PC-9 (cell line): ENCODE data around the gene ADGRL3. TPM values are rescaled to one million over a fixed set of nuclear protein-coding genes. Genes with fewer than 3 reads are reported as not detected.
"Not testable (repeated sequence)": the region's sequence is repeated elsewhere in the genome, so short reads cannot be mapped to it uniquely, and the experiment has no call there.

Experiments used
- BruUV-seq: library from RNA; stranded (reverse); fragments of 400-500 nt; replicated peaks from 2 replicates; lab custom pipeline; 2021; lab: Mats Ljungman, UMichigan
- CTCF ChIA-PET: fragments of 300-600 bp; sonication (Branson Sonifier 250); formaldehyde crosslinking; loops from one replicate; lab custom pipeline; 2022; ENCODE audit warnings: antibody characterized with exemption; lab: Charles Lee
- POLR2A ChIA-PET: fragments of 300-600 bp; sonication (Branson Sonifier 250); formaldehyde crosslinking; loops from one replicate; lab custom pipeline; 2022; ENCODE audit warnings: antibody characterized with exemption; ENCODE audit not compliant: unreplicated experiment; lab: Charles Lee
- DNase-seq, 2 experiments: peaks; one replicate each; pipeline versions ENCODE4 v3.0.0 to v3.0.0-alpha.2; 2015 to 2022; ENCODE audit warnings: mixed read lengths in 1 of 2
- H2AFZ ChIP-seq: fragments of 200-600 bp; sonication (generic); 2 replicates; pipeline ENCODE4 v1.8.1; 2017; ENCODE audit warnings: antibody characterized with exemption
- H3F3A ChIP-seq: fragments of 200-600 bp; sonication (generic); 2 replicates; pipeline ENCODE4 v1.8.1; 2017; ENCODE audit warnings: antibody characterized with exemption, mild to moderate bottlenecking, low read depth; ENCODE audit not compliant: insufficient read depth
- H3K27ac ChIP-seq: fragments of 200-600 bp; sonication (generic); 2 replicates; pipeline ENCODE4 v1.6.1; 2016; ENCODE audit warnings: mixed run types
- H3K27me3 ChIP-seq: fragments of 200-600 bp; sonication (generic); 2 replicates; pipeline ENCODE4 v1.6.1; 2016; ENCODE audit warnings: low read depth, mixed run types; ENCODE audit not compliant: insufficient read depth
- H3K36me3 ChIP-seq: fragments of 200-600 bp; sonication (generic); 2 replicates; pipeline ENCODE4 v1.6.1; 2016; ENCODE audit warnings: low read depth, mixed run types
- H3K4me1 ChIP-seq: fragments of 200-600 bp; sonication (generic); replicated peaks from 2 replicates; pipeline ENCODE4 v1.6.1; 2016; ENCODE audit warnings: mixed run types; ENCODE audit not compliant: insufficient read depth
- H3K4me2 ChIP-seq: fragments of 200-600 bp; sonication (generic); 2 replicates; pipeline ENCODE4 v1.6.1; 2017; ENCODE audit warnings: mixed run types
- H3K4me3 ChIP-seq: fragments of 200-600 bp; sonication (generic); 2 replicates; pipeline ENCODE4 v1.6.1; 2016; ENCODE audit warnings: mixed run types
- H3K79me2 ChIP-seq: fragments of 200-600 bp; sonication (generic); 2 replicates; pipeline ENCODE4 v1.6.1; 2017; ENCODE audit warnings: low read depth, mixed run types
- H3K9me2 ChIP-seq: fragments of 200-600 bp; sonication (generic); 2 replicates; pipeline ENCODE4 v1.8.1; 2017; ENCODE audit warnings: mild to moderate bottlenecking; ENCODE audit not compliant: insufficient read depth
- H3K9me3 ChIP-seq: fragments of 200-600 bp; sonication (generic); 2 replicates; pipeline ENCODE4 v1.8.1; 2016; ENCODE audit warnings: low read depth; ENCODE audit not compliant: insufficient read depth
- H4K20me1 ChIP-seq: fragments of 200-600 bp; sonication (generic); 2 replicates; pipeline ENCODE4 v1.8.1; 2017; ENCODE audit not compliant: insufficient read depth
- CTCF ChIP-seq: fragments of 200-600 bp; sonication (generic); conservative IDR thresholded peaks from 2 replicates; pipeline ENCODE4 v1.6.1; 2017; ENCODE audit warnings: mixed run types, antibody characterized with exemption, mild to moderate bottlenecking, moderate library complexity
- EZH2 ChIP-seq: fragments of 200-600 bp; sonication (generic); IDR thresholded peaks from 2 replicates; pipeline ENCODE4 v1.8.0; 2017; ENCODE audit warnings: antibody characterized with exemption, low read depth
- intact Hi-C: fragments of 100-400 bp; cut with micrococcal nuclease; formaldehyde crosslinking; loops from one replicate; pipeline ENCODE4 v1.10.0; 2022; ENCODE audit not compliant: unreplicated experiment
- total RNA-seq: library from RNA; stranded (reverse); gene quantifications from 2 replicates; pipeline ENCODE4 v1.2.3, GENCODE V29; 2021

ADGRL3 gene
- total RNA-seq, 1 experiment from 2014 or later, result 1.6 TPM

DNA sequence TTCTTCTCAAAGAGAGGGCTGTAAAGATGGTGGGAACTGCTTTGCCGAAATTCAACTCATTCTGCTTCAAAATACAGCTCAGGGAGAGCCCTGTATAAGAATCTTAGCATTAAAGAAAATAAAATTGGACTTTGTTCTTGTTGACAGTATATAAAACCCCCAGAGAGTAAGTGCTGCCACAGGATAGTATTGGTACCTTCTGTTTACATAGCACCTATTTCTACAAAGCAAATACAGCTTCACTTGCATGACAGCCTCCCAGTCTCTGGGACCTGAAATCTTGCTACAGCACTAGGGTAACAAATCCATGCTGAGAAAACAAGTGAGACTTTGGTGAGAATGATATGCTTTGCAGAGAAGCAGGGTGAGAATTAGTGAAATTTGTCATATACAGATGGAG lies 428.6 kb downstream of the ADGRL3 start:
- Histone ChIP-seq H3K9me2 (no peaks in the 10 kb centered on the region), H3K79me2 (no peaks in the 10 kb centered on the region), H3K9me3 (no peaks in the 10 kb centered on the region), H4K20me1 (no peaks in the 10 kb centered on the region), H3K4me2 (no peak overlapping the region), H3K4me1 (no peaks in the 10 kb centered on the region), H3K36me3 (no peaks in the 10 kb centered on the region), H2AFZ (no peak overlapping the region), H3K27me3 (no peaks in the 10 kb centered on the region), H3F3A (no peaks in the 10 kb centered on the region), H3K27ac (no peak overlapping the region), H3K4me3 (no peak overlapping the region)
- intact Hi-C loops, result no loop called here
- no peak for DNase-seq
- BruUV-seq, result no TSS peak
- TF ChIP-seq EZH2 (no peak), CTCF (no peak)
- CTCF ChIA-PET, result no interaction called here
- POLR2A ChIA-PET, result no interaction called here

GRCh38 chr4:61630548-61630947 lies 430.4 kb downstream of the ADGRL3 start:
- H3K4me1 ChIP-seq, result no peaks in the 10 kb centered on the region
- H3K79me2 ChIP-seq, result no peaks in the 10 kb centered on the region
- H3K27me3 ChIP-seq, result no peaks in the 10 kb centered on the region
- CTCF ChIA-PET, result no interaction called here
- H3K9me2 ChIP-seq, result no peaks in the 10 kb centered on the region
- no peaks in the 10 kb centered on the region for H3K36me3 ChIP-seq
- H3K4me2 ChIP-seq, result no peak overlapping the region
- no peak overlapping the region for H3K27ac ChIP-seq
- no peak overlapping the region for H2AFZ ChIP-seq
- H3F3A ChIP-seq, result no peaks in the 10 kb centered on the region
- POLR2A ChIA-PET, result no interaction called here
- no peak overlapping the region for H3K4me3 ChIP-seq
- DNase-seq, result no peak
- intact Hi-C loops, result no loop called here
- no TSS peak for BruUV-seq
- H3K9me3 ChIP-seq, result no peaks in the 10 kb centered on the region
- H4K20me1 ChIP-seq, result no peaks in the 10 kb centered on the region
- no peak for TF ChIP-seq EZH2
- TF ChIP-seq CTCF, result no peak

- ChIA-PET CTCF (no interaction called here), POLR2A (no interaction called here)
- no peaks in the 10 kb centered on the region for H3K9me3 ChIP-seq
- H3K27ac ChIP-seq, result no peak overlapping the region
- no peaks in the 10 kb centered on the region for H4K20me1 ChIP-seq
- no peak overlapping the region for H2AFZ ChIP-seq
- H3K4me2 ChIP-seq, result no peak overlapping the region
- H3K4me1 ChIP-seq, result no peaks in the 10 kb centered on the region
- DNase-seq, result no peak
- intact Hi-C loops, result no loop called here
- no TSS peak for BruUV-seq
- no peak overlapping the region for H3K4me3 ChIP-seq
- H3K27me3 ChIP-seq, result no peaks in the 10 kb centered on the region
- H3K36me3 ChIP-seq, result no peaks in the 10 kb centered on the region
- no peaks in the 10 kb centered on the region for H3K9me2 ChIP-seq
- H3K79me2 ChIP-seq, result no peaks in the 10 kb centered on the region
- no peaks in the 10 kb centered on the region for H3F3A ChIP-seq
- TF ChIP-seq EZH2 (no peak), CTCF (no peak)
Measured at GRCh38 chr4:61638591-61638990, 438.5 kb downstream of the ADGRL3 start.

DNA sequence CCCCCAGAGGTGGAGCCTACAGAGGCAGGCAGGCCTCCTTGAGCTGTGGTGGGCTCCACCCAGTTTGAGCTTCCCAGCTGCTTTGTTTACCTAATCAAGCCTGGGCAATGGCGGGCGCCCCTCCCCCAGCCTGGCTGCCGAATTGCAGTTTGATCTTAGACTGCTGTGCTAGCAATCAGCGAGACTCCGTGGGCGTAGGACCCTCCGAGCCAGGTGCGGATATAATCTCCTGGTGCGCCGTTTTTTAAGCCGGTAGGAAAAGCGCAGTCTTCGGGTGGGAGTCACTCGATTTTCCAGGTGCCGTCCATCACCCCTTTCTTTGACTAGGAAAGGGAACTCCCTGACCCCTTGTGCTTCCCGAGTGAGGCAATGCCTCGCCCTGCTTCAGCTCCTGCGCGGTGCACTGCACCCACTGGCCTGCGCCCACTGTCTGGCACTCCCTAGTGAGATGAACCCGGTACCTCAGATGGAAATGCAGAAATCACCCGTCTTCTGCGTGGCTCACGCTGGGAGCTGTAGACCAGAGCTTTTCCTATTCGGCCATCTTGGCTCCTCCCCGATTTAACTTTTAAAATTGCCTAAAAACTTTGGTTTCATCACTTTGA lies 446.7 kb downstream of the ADGRL3 start:
- intact Hi-C loops, H3K27me3 ChIP-seq, H3K27ac ChIP-seq, H3F3A ChIP-seq, BruUV-seq, H4K20me1 ChIP-seq, H3K4me1 ChIP-seq, CTCF ChIA-PET, POLR2A ChIA-PET, H3K79me2 ChIP-seq, H3K36me3 ChIP-seq, H3K9me2 ChIP-seq, H3K9me3 ChIP-seq: not testable (repeated sequence)
- Histone ChIP-seq H3K4me2 (peak overlapping the region; percentile 71), H2AFZ (peak overlapping the region; percentile 70; the same call in 1 of the 2 replicates), H3K4me3 (peak overlapping the region; percentile 43; the same call in 1 of the 2 replicates)
- DNase-seq, result peak in 1 of 2 experiments; percentile 20
